Spleen (tissue), 11 donors: Measurements from ENCODE around the gene ACBD6. TPM values are rescaled to one million over a fixed set of nuclear protein-coding genes. Genes with fewer than 3 reads are reported as not detected.

Source experiments
- DNase-seq: peaks from one replicate; pipeline ENCODE4 v3.0.0-alpha.2; 2020
- H3K27ac ChIP-seq, 8 donors: fragments of 200-600 bp; sonication (generic) in 7 of 8; 1 replicate in 4 of 8; 2 replicates in 4 of 8; pipeline versions ENCODE4 v1.5.0 to v1.8.0; 2016 to 2021; ENCODE audit warnings: inconsistent platforms in 4 of 8, mild to moderate bottlenecking in 4 of 8, moderate library complexity in 1 of 8
- H3K27me3 ChIP-seq, 7 donors: fragments of 200-600 bp; sonication (generic) in 6 of 7; replicated peaks in 1 of 7; 1 replicate in 4 of 7; 2 replicates in 3 of 7; pipeline versions ENCODE4 v1.5.0 to v1.8.0; 2016 to 2021; ENCODE audit warnings: inconsistent platforms in 3 of 7, mild to moderate bottlenecking in 1 of 7
- H3K36me3 ChIP-seq, 6 donors: fragments of 200-600 bp; sonication (generic) in 5 of 6; 1 replicate in 4 of 6; 2 replicates in 2 of 6; pipeline versions ENCODE4 v1.5.0 to v1.8.0; 2016 to 2021; ENCODE audit warnings: inconsistent platforms in 2 of 6
- H3K4me1 ChIP-seq, 6 donors: fragments of 200-600 bp; sonication (generic) in 5 of 6; 1 replicate in 3 of 6; 2 replicates in 3 of 6; pipeline versions ENCODE4 v1.5.0 to v1.8.0; 2016 to 2021; ENCODE audit warnings: inconsistent platforms in 3 of 6
- H3K4me3 ChIP-seq, 8 donors: fragments of 200-600 bp; sonication (generic) in 7 of 8; 1 replicate in 4 of 8; 2 replicates in 4 of 8; pipeline versions ENCODE4 v1.5.0 to v1.8.0; 2016 to 2021; ENCODE audit warnings: inconsistent platforms in 4 of 8, mild to moderate bottlenecking in 4 of 8, moderate library complexity in 2 of 8
- H3K9me3 ChIP-seq, 8 donors: fragments of 200-600 bp; sonication (generic) in 7 of 8; 1 replicate in 4 of 8; 2 replicates in 4 of 8; pipeline versions ENCODE4 v1.5.0 to v1.8.0; 2016 to 2021; ENCODE audit warnings: inconsistent platforms in 4 of 8
- CTCF ChIP-seq, 11 experiments: fragments of 200-600 bp in 7 of 11; fragments of 450-650 bp in 4 of 11; sonication (generic) in 4 of 11; IDR thresholded peaks in 8 of 11; conservative IDR thresholded peaks in 3 of 11; 1 replicate in 7 of 11; 2 replicates in 4 of 11; pipeline versions ENCODE4 v1.4.0 to v1.8.0; 2016 to 2021; ENCODE audit warnings: antibody characterized with exemption in 11 of 11, inconsistent platforms in 4 of 11, mild to moderate bottlenecking in 1 of 11
- POLR2A ChIP-seq, 3 donors: fragments of 450-650 bp; IDR thresholded peaks; one replicate each; pipeline ENCODE4 v1.5.1; 2017; ENCODE audit warnings: antibody characterized with exemption in 3 of 3, mild to moderate bottlenecking in 1 of 3
- POLR2AphosphoS5 ChIP-seq, 3 donors: sonication (generic); formaldehyde crosslinking; IDR thresholded peaks; one replicate each; pipeline ENCODE4 v1.5.1; 2017; ENCODE audit warnings: antibody characterized with exemption in 3 of 3
- WGBS, 5 donors: extraction: QIAGEN DNeasy Blood & Tissue Kit in 3 of 5; methylation state at CpG; one replicate each; pipeline versions ENCODE4 v1.1.5 to v1.1.7; 2013 to 2018; 5-methylcytosine and 5-hydroxymethylcytosine counted together
- intact Hi-C: fragments of 100-400 bp; cut with DNase I; formaldehyde crosslinking; loops from one replicate; pipeline ENCODE4 v1.15.0; 2023; ENCODE audit warnings: low total_unique reads
- polyA plus RNA-seq, 3 donors: library from polyadenylated mRNA; stranded (reverse); fragments of 200-250 nt; gene quantifications; one replicate each; pipeline ENCODE4 v1.2.1, GENCODE V29; 2013
- total RNA-seq, 7 donors: library from RNA; depleted of rRNA in 3 of 7; stranded (reverse); fragments of >200 nt in 3 of 7; fragmentation: NEBNext Ultra II Directional in 4 of 7; extraction: Animal tissue kit (Norgen Biotek cat#: 25700) in 4 of 7; gene quantifications; one replicate each; pipeline versions ENCODE4 v1.1.0 to v1.2.1, GENCODE V29; 2016 to 2021
- donor health status: healthy with polysubstance abuse.
- donor health status: DM: no; HTN: no; CAD: no; lungs with moderate emphysema.
- donor health status: DM: no; HTN: no; CAD: no.
- donor health status: Bipolar disorder and iron deficiency.
- donor health status: healthy.
- donor health status: DM: no; HTN: no; CAD: no.
- donor health status: DM: yes; HTN: yes; CAD: no.

ACBD6 gene
- total and polyA plus RNA-seq, 10 donors: 27.2 to 62.9 (median 38.3) TPM

- H3K4me1 ChIP-seq: no peaks in the 10 kb centered on the region
- H3K27me3 ChIP-seq: peaks cover 0 to 14% (median 0%) of the 10 kb centered on the region in 7 donors
- DNase-seq: peak; percentile 71
- intact Hi-C loops: no loop called here
- WGBS, 5 donors: 85 to 92% (median 89%) methylated on average over 23 to 28 of the region's 28 CpGs
- no peaks in the 10 kb centered on the region for H3K36me3 ChIP-seq
- TF ChIP-seq CTCF (IDR thresholded peaks at IDR 0.05 in 8 of 11, conservative IDR thresholded peaks at IDR 0.05 in 3 of 11) (no peak), POLR2AphosphoS5 (IDR thresholded peaks at IDR 0.05) (peak in 1 of 3 donors; percentile 31)
- no peak overlapping the region for H3K27ac ChIP-seq
- no peak overlapping the region for H3K4me3 ChIP-seq
- H3K9me3 ChIP-seq: no peaks in the 10 kb centered on the region
Observed at GRCh38 chr1:180266275-180267210, 235.8 kb downstream of the ACBD6 start.

GRCh38 chr1:180265871-180266270 is 236.5 kb downstream of the ACBD6 start:
- no peak for DNase-seq
- TF ChIP-seq POLR2AphosphoS5 (IDR thresholded peaks at IDR 0.05) (no peak), CTCF (IDR thresholded peaks at IDR 0.05 in 8 of 11, conservative IDR thresholded peaks at IDR 0.05 in 3 of 11) (no peak), POLR2A (IDR thresholded peaks at IDR 0.05) (no peak)
- intact Hi-C loops: no loop called here
- peaks cover 0 to 21% (median 0%) of the 10 kb centered on the region in 7 donors for H3K27me3 ChIP-seq
- WGBS, 5 donors: 69 to 90% (median 80%) methylated on average over 4 of the region's 4 CpGs
- H3K4me3 ChIP-seq: no peak overlapping the region
- H3K4me1 ChIP-seq: no peaks in the 10 kb centered on the region
- H3K9me3 ChIP-seq: no peaks in the 10 kb centered on the region
- no peaks in the 10 kb centered on the region for H3K36me3 ChIP-seq
- no peak overlapping the region for H3K27ac ChIP-seq

- Histone ChIP-seq H3K4me3 (no peak overlapping the region), H3K27ac (no peak overlapping the region), H3K36me3 (no peaks in the 10 kb centered on the region), H3K27me3 (peaks cover 0 to 27% (median 0%) of the 10 kb centered on the region in 7 donors), H3K4me1 (no peaks in the 10 kb centered on the region), H3K9me3 (no peaks in the 10 kb centered on the region)
- DNase-seq: peak; percentile 20
- intact Hi-C loops: no loop called here
- 69 to 81% (median 76%) methylated on average over 9 of the region's 9 CpGs for WGBS, 5 donors
- TF ChIP-seq POLR2AphosphoS5 (IDR thresholded peaks at IDR 0.05) (no peak), CTCF (IDR thresholded peaks at IDR 0.05 in 8 of 11, conservative IDR thresholded peaks at IDR 0.05 in 3 of 11) (no peak), POLR2A (IDR thresholded peaks at IDR 0.05) (no peak)
Observed at GRCh38 chr1:180265201-180265600, 237.2 kb downstream of the ACBD6 start.

GRCh38 chr1:180264595-180264994 is 237.8 kb downstream of the ACBD6 start:
- Histone ChIP-seq H3K27ac (no peak overlapping the region), H3K4me3 (no peak overlapping the region), H3K36me3 (no peaks in the 10 kb centered on the region), H3K9me3 (no peaks in the 10 kb centered on the region), H3K4me1 (no peaks in the 10 kb centered on the region), H3K27me3 (peaks cover 0 to 33% (median 0%) of the 10 kb centered on the region in 7 donors)
- peak; percentile 43 for DNase-seq
- 59 to 82% (median 65%) methylated on average over 2 of the region's 2 CpGs for WGBS, 5 donors
- intact Hi-C loops: no loop called here
- TF ChIP-seq POLR2AphosphoS5 (IDR thresholded peaks at IDR 0.05): no peak
- no peak for TF ChIP-seq CTCF (IDR thresholded peaks at IDR 0.05 in 8 of 11, conservative IDR thresholded peaks at IDR 0.05 in 3 of 11)
- no peak for TF ChIP-seq POLR2A (IDR thresholded peaks at IDR 0.05)
